ENCODE results near the gene GMDS.
"Not testable (repeated sequence)": the region's sequence is repeated elsewhere in the genome, so short reads cannot be mapped to it uniquely, and the experiment has no call there.

Gene GMDS

DNA sequence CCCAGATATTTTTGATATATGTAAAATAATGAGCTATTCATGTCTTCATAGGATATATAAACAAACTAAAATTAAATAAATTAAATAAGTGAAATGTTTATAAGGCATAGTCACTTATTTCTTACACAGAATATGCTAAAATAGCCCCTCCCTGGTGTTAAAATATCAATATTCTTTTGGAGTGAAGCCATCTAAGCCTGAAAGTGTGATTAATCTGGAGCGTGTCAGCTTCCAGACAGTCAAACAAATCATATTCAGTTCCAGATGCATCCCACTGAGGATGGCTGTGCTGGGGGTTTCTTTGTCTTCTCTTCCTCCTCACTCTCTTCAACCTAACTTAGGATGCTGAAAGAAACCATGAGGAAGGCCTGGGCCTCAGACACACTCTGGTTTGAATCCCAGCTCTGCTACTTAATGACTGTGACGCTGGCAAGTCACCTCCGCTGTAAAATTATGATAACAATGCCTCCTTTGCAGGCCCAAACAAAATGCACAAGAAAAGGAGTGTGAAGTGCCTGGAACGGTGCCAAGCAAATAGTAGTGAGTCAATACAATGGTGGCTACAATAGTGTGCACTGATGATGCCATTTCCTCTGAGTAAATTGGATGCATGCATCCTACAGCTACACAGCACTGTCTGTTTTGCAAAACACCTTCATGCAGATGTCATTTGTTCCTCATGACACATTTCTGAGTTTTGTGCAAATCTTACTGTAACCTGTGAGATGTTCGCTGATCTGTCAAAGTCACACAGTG, 474.3 kb downstream of the GMDS start:
- DNase-seq (ENCODE audit: low spot score): no peak

DNA sequence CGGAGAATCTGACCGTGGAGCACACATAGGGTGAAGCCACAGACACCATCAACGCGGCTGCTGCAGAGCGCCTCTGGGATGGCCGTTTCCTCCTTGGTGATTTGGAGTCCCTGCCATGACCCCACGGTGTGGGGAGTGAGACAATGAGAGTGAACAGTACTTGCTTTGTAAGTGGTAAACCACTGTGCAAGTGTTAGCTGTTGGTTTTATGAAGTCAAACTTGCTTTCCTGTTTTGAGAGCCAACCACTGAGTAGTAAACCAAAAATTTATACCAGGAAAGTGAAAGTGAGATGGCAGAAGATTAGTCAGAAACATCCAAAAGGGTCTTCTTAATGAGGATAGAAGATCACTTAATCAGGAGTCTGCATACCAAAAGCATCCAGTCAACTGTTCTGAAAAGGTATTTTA, 475.0 kb downstream of the GMDS start:
- DNase-seq (ENCODE audit: low spot score): no peak

DNA sequence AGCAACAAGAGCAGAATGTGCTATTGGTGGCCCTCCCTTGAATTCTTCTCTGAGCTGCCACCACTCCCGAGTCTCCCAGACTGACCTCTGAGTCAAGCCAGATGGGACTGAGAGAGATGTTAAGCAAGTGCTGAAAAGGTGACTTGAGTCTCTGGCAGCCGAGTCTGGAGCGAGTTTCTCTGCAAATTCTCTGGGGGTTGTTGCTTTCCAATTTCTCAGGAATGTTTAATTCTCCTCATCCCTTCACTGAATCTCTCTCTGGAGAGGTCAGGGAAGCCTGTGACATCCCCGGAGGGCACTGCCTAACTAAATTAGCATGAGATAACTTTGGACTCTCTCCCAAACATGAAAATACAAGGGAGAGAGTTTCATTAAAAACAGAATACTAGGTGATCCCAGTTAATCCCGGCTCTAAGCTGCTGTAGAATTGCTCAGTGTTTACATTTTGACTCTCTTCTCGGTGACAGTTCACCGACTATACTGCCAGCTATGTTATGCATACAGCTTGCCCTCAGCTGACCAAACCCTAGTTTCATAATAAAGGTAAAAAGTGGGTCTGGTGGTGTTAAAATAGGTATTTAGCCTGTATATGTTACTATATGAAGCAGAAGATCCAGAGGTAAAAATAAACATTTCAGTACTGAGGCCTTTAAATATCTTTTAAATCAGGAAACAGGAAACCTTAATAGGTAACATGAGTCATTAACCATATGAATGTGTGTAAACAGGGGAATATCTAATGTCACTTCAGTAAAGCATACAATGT, 477.7 kb downstream of the GMDS start:
- no peak for DNase-seq (ENCODE audit: low spot score)

DNA sequence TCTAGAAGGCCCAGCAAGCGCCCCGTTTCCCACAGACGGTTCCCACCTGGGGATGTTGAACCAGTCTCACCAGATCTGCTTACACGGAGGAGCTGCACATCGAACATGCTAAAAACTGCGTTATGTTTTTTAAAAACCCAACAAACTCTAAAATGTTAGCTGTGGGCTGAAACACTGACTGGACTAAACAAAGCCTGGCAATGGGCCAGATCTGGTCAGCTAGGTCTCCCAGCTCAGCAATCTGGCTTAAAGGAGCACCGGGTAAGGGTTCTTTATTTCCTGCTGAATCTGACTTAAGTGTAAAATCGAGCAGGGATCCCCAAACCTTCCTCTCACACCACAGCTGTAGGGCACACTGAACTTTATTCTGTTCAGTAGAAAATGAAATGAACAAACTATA, 478.8 kb downstream of the GMDS start:
- no peak for DNase-seq (ENCODE audit: low spot score)

DNA sequence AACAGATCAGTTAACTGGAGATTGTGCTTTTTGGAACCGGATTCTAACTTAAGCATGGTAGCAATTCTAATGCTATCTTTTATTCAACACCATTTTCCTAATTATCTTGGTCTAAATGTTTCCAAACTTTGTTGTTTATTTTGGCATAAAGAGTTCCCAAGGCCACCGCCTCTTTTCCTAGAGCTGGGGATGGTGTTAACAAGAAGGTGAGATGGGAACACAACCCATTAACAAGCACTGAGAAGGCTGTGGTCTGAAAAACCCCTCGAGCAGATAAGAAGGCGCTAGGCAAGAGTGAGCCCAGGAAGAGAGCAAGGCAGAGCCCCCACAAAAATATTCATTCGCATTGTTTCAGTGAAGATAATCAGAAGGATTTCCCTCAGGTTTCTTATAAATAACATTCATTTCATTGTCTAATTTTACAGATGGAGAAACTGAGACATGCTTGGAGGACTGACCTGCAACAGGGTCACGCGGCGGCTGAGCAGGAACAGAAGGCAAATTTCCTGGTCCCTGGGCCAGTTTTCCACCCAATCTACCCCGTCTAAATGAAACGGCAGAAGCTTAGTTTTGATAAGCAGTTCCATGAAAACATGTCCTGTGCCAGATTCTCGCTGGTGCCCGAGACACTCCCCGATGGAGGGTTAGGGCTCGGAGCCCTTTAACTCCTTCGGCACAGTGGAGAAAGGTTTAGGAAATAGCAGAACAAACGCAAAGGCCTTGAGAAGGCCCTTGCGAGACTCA, 480.1 kb downstream of the GMDS start:
- DNase-seq (ENCODE audit: low spot score): no peak

DNA sequence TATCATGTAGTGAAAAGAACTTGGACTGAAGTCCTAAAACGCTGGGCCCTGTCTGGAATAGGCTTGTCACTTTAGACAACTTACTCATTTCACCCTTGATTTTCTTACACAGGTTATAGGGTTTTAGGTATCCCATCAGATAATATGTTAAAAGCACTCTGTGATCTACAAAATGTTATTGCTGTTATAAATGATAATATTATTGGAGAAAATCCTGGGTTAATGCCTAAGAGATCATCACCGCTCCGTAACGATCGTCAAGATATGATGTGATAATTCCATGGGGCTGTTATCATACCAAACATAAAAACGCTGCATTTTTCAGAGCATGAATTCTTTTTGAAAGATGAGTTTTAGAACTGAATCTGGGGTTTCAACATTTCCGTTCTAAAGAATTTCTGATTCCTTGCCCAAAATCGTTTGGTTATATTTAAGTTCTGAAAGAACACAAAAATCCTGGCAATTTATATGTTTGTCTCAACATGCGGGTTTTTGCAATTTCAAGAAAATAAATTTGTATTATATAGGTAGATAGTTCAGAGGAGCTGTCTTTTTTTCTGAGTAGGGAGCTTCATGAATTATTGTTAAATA, 480.9 kb downstream of the GMDS start:
- DNase-seq (ENCODE audit: low spot score): no peak

DNA sequence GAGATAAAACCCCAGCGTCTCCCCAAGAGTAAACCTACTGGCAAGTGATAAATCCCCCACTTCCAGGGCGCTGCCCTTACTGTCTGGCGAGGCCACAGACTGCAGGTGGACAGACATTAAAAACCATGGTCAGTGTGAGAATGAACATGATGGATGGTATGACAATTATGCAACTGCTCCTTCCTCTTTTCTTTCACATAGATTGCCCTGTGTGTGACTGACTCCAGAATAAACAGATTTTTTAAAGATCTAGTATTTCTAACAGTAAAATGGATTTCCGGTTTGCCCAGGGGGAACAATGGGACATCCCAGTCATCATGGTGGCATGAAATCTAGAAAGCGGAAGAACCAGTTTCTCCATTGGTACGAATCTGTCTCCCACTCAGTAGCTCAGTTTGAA, 482.0 kb downstream of the GMDS start:
- no peak for DNase-seq (ENCODE audit: low spot score)

DNA sequence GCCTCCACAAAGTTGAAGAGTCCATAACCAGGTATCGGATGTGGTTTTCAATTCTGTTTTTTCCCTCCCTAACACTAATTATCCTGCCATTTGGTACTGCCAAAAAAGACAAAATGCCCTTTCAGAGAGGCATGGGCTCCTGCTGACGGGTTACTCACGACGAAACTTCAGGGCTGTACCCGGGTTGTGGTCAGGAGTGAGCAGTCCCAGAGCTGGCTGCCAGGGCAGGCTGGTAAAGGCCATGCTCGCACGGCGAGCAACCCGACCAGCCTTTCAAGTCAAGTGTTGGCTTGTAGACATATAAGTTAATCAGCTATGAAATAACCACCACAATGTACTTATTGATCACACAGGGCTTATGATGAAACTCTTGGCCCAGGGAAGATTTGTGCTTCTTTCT, 483.2 kb downstream of the GMDS start:
- DNase-seq (ENCODE audit: low spot score): no peak

DNA sequence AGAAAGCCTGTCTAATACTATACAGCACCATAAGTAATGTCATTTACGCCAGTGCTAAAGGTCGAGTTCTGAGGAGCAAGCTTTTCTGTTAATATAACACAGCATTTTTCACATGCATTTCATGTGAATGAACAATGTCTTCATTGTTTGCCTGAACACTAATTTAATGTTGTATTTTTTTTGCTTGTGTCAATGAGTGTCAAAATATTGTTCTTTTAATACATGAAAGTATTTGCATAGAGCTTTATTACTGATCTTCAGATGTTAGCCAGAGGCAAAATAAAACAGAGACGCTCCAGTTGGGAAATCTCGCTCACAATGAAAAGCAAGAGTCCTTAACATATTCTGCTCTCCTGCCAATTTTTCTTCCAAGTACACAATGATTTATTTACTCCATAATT, 483.9 kb downstream of the GMDS start:
- DNase-seq (ENCODE audit: low spot score): no peak

DNA sequence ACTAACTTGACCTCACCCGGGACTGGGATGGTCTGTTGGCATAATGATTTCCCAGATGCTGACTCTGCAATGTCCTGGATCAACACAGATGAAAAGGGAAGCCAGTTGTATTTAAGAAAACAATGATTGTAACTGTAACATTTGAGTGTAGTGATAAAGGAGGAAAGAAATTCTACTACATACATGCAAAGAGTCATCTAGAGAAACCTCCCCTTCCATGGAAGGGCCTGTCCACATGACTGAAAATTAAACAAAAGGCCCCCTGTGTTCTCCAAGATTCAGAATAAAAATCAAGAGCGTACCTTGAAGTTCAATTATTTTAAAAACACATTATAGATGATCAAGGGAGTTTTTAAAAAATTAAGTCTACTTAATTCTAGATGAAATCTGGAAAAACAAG, 484.5 kb downstream of the GMDS start:
- no peak for DNase-seq (ENCODE audit: low spot score)

DNA sequence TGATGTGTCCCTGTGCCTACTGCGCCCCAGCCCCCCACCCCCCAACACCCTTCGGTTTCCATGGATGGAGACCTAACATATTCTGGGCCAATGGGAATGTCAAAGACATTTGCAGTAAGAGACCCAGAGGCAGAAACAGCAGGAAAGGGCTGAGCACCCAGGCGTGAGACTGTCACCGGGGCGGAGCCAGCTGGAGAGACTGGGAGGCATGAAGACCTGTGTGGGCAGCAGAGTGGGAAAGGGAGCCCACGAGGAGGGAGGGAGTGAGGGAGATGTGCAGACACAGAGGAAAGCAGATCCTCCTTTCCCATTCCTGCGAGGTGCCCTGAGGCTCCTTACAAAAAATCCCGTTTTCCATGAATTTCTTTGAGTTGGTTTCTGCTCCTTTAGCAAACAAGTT, 485.5 kb downstream of the GMDS start:
- no peak for DNase-seq (ENCODE audit: low spot score)

DNA sequence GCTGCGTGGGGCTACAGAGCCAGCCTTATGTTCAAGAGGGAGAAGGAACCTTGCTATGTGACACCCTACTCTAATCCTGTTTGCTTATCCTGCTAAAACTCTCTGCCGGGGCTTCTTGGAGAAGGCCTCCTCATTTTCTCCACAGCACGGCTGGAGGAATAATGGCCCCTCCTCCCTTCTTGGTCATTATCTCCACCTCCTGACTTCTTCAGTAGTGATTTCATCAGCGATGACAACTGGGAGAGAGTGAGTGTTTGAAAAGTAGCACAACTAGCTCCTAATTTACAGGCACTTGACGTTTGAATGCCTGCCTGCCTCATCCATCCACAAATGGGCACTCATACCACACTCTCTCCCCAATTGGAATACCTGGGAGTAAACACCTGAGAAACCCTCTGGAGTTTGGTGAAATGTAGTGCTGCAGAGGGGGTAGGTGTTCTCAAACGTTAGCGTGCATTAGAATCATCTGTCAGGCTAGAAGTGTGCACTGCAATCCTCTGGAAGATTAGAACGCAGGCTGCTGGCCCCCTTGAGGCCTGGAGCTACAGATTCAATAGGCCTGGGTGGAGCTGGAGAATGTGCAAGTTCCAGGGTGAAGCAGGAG, 487.2 kb downstream of the GMDS start:
- DNase-seq (ENCODE audit: low spot score): no peak

DNA sequence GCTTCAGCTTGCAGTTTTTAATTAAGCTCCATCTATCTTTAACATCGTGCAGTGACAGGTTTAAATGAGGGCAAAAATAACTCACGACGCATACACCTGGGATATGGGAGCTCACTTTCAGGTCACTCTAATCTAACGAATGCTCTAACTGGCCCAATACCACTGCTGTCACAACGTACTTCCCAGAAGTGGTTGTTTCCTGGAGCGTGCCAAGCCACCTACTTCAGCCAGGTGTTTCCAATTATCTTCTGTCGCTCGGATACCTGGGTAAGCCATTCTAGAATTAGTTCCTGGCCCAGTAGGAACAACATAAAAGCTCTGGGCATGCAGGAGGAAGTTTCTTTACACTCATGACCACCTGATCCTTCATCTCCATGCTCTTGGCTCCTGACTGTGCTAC, 488.3 kb downstream of the GMDS start:
- no peak for DNase-seq (ENCODE audit: low spot score)

DNA sequence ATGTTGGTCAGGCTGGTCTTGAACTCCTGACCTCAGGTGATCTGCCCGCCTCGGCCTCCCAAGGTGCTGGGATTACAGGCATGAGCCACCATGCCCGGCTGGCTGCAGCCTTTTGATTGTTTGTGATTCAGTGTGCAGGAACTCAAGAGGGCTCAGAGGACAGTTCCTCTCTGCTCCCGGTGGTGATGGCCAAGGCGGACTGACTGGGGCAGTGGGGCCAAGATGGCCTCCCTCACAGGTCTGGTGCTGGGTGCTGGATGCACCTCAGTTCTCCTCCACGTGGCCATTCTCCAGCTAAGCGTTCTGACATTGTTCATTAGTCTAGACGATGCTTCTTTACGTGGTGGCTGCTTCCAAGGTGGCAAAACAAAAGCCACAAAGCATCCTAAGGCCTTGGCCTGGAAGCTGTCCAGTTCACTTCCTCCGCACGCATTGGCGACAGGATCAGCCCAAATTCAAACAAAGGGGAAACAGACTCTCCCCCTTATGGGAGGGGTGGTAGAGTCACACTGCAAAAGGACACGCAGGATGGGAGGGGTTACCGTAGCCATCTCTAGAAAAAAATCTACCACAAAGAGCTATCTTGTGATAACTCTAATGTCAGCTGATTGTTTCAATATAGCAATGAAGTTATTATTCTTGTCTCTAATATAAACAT, 488.8 kb downstream of the GMDS start:
- no peak for DNase-seq (ENCODE audit: low spot score)

DNA sequence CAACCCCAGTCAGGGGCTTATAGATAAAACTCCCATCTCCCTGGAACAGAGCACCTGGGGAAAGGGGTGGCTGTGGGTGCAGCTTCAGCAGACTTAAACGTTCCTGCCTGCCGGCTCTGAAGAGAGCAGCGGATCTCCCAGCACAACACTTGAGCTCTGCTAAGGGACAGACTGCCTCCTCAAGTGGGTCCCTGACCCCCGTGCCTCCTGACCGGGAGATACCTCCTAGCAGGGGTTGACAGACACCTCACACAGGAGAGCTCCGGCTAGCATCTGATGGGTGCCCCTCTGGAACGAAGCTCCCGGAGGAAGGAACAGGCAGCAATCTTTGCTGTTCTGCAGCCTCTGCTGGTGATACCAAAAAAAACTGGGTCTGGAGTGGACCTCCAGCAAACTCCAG, 494.3 kb downstream of the GMDS start:
- DNase-seq (ENCODE audit: low spot score): not testable (repeated sequence)

DNA sequence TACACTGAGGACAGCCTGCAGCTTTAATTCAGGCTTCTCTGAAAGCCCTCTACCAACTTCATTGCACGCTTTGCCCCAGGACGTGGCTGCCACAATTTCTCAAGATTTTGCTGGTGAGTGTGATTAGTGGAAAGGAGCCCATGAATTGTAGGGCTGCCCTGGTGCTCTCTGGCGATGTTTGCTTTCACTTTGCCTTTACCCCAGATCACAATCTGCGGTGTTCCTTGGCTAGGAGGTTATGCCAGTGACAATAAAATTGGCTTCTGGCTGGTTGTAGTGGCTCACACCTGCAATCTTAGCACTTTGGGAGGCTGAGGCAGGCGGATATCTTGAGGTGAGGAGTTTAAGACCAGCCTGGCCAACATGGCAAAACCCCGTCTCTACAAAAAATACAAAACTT, 496.4 kb downstream of the GMDS start:
- no peak for DNase-seq (ENCODE audit: low spot score)

DNA sequence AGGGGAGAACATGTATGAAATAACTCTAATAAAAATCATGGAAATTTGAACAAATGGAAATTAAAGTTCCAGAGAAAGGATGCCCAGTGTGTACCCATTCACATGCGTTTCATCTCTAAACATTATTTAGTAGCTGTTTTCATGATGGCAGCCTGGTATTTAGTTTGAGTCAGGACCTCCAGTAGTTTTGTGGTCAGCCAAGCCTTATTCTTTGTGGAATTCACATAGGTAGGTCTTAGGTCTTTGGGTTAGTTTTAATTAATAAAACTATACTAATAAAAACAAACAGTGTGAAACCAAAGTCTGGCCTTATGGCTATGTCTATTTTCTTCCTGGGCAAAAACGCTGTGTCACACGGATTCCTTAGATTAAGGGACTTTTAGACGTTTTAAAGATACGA, 497.9 kb downstream of the GMDS start:
- no peak for DNase-seq (ENCODE audit: low spot score)

DNA sequence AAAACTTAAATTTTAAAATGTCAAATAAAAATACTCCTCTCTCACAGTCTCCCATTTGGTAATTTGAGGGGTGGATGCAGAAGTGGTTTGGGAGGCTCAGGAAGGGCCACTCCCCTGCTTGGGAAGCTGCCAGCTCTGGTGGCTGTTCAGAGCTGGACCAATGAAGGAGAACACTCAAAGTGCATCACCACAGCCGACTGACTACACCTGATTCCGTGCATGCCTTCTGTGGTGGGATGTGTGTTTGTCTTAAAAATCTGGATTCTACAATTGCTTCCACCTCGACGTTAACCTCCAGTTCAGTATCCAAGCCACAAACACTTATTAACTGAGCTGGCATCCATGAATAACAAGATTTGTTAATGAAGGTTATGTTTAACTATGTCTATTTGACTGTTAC, 498.4 kb downstream of the GMDS start:
- DNase-seq (ENCODE audit: low spot score): no peak

DNA sequence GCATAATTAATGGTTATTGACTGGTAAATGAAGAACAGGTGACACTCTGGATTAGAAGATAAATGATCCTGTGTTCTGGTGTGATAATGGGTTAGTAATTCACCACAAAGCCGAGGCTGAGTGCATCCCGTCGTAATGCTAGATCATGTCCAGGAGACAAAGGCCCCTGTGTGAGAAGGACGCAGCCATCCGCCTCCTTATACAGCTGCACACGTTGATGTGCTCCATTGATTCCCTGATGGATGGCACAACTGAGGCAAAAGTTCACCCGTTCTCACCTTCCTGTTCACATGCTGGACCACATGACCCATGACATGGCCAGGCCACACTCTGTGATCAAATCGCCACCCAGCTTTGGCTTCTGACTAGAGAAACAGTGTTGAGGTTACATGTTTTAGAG, 499.6 kb downstream of the GMDS start:
- DNase-seq (ENCODE audit: low spot score): no peak

DNA sequence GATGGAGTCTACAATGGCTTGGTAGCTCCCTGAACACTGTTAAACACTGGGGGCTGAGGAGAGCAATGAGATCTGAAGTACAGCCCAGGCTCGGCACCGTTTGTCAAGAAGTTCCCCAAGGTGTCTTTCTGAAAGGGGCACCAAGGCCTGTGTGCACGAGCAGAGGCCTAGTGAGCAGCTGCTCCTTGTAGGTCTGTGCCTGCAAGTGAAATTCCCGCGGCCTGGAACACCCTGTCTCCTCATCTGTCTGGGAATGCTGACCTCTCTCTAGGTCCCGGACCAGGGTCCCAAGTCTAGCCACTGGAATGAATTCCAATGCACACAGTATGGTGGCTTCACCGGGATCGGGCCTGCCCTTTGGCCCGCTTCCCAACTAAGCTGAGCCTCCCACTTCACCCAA, 500.9 kb downstream of the GMDS start:
- no peak for DNase-seq (ENCODE audit: low spot score)

DNA sequence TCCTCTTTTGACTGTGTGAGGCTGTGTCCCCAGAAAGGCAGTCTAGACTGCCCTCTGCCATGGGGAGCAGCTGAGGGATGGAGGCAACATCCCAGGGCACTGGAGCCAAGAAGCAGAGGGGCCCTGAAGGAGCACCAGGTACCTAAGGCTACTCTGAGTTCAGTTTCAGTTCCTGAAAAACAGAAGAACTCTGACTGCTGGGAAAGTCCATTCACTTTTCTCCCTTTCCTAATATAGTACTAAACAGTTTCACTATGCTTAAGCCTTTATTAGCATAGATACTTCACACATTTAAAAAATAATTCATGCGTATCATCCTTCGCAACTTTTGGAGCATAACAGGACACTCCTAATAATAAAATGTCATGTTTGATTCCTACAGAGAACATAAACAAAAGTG, 505.7 kb downstream of the GMDS start:
- DNase-seq (ENCODE audit: low spot score): no peak

DNA sequence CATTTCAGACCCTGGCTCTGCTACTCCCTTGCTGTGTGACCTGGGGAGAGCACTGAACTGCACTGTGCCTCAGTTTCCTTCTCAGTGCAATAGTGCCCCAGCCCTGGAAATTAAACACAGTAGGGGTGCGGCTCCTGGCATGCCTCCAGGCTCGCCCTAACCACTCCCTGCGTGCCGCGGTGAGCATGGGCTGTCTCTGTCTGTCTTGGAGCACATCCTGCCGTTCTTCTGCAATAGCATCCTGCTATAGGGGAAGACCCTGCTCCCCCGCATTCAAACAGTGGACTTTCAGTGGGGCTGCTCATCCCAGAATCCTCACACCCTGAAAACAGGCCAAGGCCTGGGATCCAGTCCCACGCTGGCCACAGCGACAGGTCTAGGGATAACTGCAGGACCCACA, 506.2 kb downstream of the GMDS start:
- DNase-seq (ENCODE audit: low spot score): no peak
